GM23248 (cell line): ENCODE data around the gene KIF22.

Experiments
- EZH2 ChIP-seq: fragments of 200-600 bp; sonication (generic); IDR thresholded peaks from 2 replicates; pipeline ENCODE4 v1.6.1; 2018; ENCODE audit warnings: antibody characterized with exemption, mild to moderate bottlenecking; ENCODE audit not compliant: insufficient read depth, poor library complexity, severe bottlenecking
- EZH2phosphoT487 ChIP-seq: fragments of 200-600 bp; sonication (generic); IDR thresholded peaks from 2 replicates; pipeline ENCODE4 v1.6.1; 2018; ENCODE audit warnings: antibody characterized with exemption, moderate library complexity, mild to moderate bottlenecking, low read depth; ENCODE audit not compliant: insufficient read depth

DNA sequence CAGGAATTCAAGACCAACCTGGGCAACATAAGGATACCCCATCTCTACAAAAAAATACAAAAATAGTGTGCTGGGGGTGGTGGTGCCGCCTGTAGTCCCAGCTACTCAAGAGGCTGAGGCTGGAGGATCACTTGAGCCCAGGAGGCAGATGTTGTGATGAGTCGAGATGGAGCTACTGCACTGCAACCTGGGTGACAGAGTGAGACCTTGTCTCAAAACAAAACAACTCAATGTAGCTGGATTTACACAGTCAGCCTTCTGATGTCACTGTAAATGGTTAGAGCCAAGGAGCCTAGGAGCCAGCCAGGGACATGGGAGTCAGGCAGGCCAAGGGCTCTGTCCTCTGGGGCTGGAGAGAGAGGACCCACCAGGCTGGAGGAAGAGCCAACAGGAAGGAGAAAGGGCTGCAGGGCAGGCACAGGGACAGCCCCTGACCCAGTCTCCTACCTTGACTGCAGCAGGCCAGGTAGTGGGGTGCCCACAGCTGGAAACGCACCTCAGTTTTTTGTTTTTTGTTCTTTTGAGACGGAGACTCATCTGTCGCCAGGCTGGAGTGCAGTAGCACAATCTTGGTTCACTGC lies 64.1 kb downstream of the KIF22 start:
- TF ChIP-seq EZH2 = no peak
- TF ChIP-seq EZH2phosphoT487 = no peak
